SK-MEL-5 (cell line): ENCODE data around the gene MYLK. TPM values are rescaled to one million over a fixed set of nuclear protein-coding genes. Genes with fewer than 3 reads are reported as not detected.
"Not testable (repeated sequence)": the region's sequence is repeated elsewhere in the genome, so short reads cannot be mapped to it uniquely, and the experiment has no call there.

ENCODE experiments used
- DNase-seq: peaks from one replicate; pipeline ENCODE4 v3.0.0-alpha.2; 2016; ENCODE audit warnings: low read depth, low spot score
- in situ Hi-C: cut with HindIII; loops from 2 replicates; pipeline ENCODE4 v1.10.0; 2016; ENCODE audit warnings: low sequenced_read_pairs, high pct_unique_total_duplicates, low pct_unique_long_range_greater_than_20kb
- total RNA-seq: library from RNA; depleted of rRNA; stranded (reverse); fragments of >200 nt; shearing (Covaris generic); gene quantifications from 2 replicates; pipeline ENCODE4 v1.2.3, GENCODE V29; 2014

Gene MYLK
- total RNA-seq, 1 experiment from 2014 or later: 23.7 TPM

GRCh38 chr3:123750209-123750608 lies 133.9 kb downstream of the MYLK start:
- in situ Hi-C loops: no loop called here
- DNase-seq: no peak

DNA sequence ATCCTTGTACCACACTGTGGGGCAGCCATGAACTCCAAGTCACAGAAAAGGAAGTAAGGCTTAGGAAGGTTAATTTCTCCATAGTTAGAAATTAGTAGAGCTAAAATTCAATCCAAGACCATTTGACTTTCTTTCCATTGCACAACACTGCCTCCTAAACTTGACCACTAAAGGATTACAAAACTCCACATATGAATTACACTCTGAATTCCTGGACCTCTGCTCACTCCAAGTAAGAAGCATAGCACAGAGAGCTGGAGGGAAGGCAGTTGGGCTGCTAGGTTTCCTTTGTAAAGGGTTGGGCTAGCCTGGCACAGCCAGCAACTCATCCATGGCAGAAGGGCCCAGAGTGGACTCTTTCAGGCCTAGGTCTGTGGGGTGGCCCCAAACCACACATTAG lies 134.4 kb downstream of the MYLK start:
- no peak for DNase-seq
- in situ Hi-C loops: no loop called here

DNA sequence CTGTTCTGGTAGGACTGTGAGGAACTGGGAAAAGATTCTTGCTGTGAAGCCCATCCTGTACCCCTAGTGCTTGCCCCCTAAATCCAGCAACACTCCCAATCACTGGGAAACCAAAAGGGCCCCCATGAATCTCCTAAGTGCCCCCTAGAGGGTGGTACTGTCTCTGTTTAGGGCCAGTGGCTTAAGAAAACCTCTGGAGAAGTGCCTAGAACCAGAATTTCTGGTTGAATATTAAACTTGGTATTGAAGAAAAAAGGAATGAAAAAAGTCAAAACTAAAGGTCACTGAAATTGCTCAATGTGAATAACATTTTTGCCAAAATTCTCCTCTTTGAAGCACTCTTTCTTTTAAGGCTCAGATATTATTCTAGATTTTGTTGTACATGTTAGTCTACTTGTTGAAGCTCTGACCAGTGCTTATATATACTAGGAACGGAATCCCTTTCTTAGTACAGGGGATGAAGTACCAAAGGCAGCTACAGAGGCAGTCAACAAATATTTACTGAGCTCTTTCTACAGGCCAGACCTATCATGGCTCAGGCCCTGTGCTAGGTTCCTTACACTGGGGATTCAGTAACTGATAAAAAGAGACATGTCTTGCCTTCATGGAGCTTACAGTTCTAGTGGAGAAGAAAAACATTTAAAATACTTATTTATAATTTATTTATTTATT lies 138.8 kb downstream of the MYLK start:
- in situ Hi-C loops: no loop called here
- peak; percentile 24 for DNase-seq

DNA sequence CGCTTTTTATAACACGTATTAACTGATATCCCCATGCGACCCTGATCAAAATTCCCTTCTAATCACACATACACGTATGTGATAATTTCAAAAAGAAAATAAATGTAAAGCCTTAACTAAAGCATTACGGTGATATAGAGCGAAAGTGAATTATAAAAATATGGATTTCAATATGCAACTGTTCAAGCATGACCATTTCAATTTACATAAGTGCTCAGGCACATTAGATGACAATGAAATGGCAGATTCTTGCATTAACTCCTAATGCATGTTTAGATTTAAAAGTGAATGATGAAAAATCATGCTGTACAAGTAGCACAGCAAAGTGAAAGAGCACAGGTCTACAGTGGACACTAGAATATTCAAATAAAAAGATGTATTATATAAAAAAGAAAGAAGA lies 140.1 kb downstream of the MYLK start:
- no peak for DNase-seq
- in situ Hi-C loops: no loop called here

DNA sequence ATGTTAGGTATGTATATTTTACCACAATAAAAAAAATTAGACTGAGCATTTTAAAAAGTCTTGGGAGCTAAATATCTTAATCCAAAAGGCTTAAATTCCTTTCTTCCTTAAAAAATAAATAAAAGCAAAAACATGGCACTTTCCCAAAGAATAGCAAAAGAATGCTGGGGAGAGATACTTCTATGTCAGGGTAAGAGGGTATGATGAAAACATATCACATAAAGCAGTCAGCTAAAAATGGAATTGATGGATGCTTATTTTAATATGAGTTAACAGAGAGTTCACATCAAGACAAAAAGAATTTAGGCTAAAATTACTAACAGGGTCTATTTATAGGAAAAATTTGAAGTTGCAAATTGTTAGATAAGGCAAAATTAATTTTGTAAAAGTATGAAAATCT lies 141.0 kb downstream of the MYLK start:
- in situ Hi-C loops: no loop called here

GRCh38 chr3:123741041-123741511 lies 143.1 kb downstream of the MYLK start:
- no peak for DNase-seq
- in situ Hi-C loops: no loop called here

More for the DNA sequence above, 141.0 kb downstream of the MYLK start:
- DNase-seq: no peak

DNA sequence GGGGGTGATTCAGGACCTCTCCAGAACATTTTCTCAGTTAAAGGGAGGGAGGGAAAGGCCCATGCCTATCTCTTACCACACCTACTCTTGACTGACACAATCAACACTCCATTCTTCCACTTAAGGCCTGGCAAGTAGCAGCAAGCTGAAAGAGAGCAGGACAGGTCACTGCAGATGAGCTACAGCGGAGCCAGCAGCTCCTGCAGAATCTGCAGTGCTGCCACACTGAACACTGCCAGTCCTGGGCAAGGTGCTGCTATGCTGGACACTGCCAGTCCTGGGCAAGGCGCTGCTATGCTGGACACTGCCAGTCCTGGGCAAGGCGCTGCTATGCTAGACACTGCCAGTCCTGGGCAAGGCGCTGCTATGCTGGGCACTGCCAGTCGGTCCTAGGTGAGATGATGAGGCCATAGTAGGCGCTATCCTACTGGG lies 143.7 kb downstream of the MYLK start:
- DNase-seq: no peak
- in situ Hi-C loops: no loop called here

DNA sequence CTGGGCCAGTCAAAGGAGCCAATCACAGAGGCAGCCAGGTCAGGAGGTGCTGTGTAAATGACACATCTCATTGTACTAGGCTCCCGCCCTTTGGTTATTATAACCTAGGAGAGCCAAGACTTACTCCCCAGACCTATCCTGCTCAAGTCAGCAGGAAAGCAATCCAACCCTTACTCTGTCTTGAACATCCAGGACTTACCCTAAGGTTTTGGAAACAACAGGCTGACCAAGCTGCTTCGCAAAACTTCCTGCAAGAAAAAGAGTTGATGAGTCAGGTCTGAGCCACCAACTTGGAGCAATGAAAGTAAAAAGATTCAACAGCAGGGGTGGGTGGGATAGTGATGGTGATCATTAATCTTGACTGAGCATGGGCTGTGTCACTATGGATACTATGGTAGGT lies 144.4 kb downstream of the MYLK start:
- in situ Hi-C loops: no loop called here
- no peak for DNase-seq

- in situ Hi-C loops: no loop called here
- DNase-seq: no peak
These were observed 145.0 kb downstream of the MYLK start for GRCh38 chr3:123739106-123739505.

GRCh38 chr3:123738522-123738921 lies 145.6 kb downstream of the MYLK start:
- in situ Hi-C loops, DNase-seq: not testable (repeated sequence)

GRCh38 chr3:123737168-123737567 lies 147.0 kb downstream of the MYLK start:
- in situ Hi-C loops: no loop called here
- no peak for DNase-seq

DNA sequence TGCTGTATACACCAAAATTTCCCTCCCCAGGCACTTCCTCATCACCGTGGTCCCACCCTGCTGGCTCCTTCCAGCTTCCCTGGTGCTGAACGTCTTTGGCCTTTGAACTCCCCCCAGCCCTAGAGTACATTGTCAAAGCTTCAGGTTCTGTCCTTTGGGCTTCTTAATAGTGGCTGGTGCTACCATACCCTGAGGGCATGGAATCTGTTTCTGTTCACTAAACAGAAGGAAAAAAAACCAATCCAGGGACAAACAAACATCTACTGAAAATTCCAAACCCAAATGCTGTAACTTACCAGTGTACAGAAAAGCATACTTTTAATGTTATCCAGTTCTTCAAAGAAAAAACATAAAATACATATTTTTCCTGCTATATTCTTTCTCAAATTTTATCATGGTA lies 148.7 kb downstream of the MYLK start:
- in situ Hi-C loops: no loop called here
- no peak for DNase-seq

DNA sequence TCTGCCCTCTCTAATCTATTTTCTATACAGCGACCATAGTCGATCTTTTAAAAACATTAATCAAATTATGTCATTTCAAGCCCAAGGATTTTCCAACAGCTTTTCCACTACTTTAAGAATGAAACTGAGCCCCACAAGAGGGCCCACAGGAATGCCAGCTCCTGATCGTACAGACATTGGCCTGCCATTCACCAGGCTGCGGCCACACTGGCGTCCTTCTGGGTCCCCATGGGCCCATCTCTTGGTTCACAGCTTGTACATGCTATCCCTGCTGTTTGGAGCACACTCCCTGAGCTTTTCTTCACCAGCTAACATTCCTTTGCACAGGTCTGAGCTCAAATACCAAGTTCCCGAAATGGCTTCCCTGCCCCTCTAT lies 149.6 kb downstream of the MYLK start:
- no peak for DNase-seq
- in situ Hi-C loops: no loop called here

DNA sequence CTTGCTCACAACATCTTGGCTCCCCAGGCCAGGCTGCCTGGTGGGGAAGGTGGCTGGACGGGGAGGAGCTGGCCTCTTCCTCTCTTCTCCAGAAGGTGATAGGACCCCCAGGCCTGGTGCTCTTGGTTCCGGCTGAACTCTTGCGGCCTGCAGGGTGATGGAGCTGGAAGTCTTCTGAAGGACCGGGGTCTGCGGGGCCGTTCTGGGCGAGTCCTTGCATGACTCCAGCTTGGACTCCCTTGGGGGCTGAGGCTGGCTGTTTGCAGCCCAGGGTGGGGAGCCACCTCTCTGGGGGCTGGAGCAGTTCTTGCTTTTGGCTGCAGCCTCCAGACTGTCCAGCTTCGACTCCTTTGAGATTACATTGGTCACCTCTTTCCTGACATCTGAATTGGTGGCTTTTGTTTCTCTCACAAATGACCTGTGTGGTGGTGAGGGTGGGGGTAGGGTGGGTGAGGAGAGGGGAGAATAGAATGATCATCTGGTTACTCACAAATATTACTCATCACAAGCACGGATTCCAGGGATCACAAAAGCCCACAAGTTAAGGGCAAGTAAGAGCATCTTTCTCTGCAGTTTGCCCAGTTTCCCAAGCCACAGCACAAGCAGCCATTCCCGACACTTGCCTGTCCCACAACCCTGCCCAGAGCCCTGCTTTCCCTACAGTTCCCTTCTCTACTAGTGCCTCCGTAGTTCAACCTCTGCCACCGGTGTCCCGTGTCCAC lies 150.2 kb downstream of the MYLK start:
- in situ Hi-C loops: no loop called here

DNA sequence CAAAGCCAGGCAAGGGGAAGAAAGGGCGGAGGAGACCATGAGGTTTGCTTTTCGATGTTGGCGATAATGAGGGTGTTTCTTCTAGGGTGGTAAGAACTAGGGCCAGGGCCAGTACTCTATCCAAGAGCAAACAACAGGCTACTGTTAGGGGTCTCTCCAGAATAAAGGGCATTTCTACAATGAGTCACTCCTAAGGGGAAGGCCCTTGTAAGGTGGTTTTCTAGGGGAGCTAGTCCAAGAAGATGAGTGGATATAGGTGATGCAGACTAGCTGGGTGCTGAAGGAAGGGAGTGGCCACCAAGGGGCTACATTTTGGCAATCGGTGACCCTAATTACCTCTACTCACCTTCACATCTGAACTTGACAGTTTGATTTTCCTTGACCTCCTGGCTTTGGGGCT lies 150.8 kb downstream of the MYLK start:
- no peak for DNase-seq
- in situ Hi-C loops: no loop called here

More for the DNA sequence above, 150.2 kb downstream of the MYLK start:
- DNase-seq: no peak

- in situ Hi-C loops: no loop called here
These were observed 151.7 kb downstream of the MYLK start for GRCh38 chr3:123732447-123732846.

GRCh38 chr3:123730829-123731228 lies 153.3 kb downstream of the MYLK start:
- no peak for DNase-seq
- in situ Hi-C loops: no loop called here

More at GRCh38 chr3:123732447-123732846, 151.7 kb downstream of the MYLK start:
- DNase-seq: no peak

DNA sequence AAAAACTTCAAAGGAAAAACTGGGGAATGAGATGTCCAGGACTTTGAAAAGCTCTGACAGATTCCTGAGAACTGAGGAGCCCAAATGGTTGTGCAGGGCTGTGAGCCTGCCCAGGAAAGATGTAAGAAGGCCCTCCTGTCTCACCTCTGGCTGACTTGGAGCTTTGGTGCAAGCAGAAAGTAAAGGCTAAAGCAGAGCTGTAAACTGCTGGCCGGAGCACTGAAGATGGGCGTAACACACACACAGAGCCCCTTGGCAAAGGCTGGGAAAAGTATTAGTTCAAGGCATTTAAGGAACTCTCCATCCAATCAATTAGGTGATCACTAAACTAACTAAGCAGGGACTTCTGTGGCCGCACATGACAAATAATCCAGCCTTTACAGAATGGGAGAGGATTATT lies 155.1 kb downstream of the MYLK start:
- in situ Hi-C loops: no loop called here
- DNase-seq: no peak

DNA sequence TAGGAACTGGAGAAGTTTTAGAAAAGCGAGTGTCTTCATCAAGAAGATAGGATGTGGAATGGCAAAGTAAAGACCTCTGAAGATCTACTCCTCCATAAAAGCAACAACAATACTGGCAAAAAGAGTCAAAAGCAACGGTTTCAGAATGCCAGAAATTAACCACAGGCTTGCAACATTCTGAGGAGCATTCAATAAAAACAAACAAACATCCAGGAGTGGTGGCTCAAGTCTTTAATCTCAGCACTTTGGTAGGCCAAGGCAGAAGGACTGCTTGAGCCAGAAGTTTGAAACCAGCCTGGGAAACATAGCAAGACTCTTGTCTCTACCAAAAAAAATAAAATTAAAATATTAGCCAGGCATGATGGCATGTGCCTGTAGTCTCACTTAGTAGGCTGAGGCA lies 156.1 kb downstream of the MYLK start:
- in situ Hi-C loops: no loop called here
- DNase-seq: no peak
